GM19099 (cell line): Measurements from ENCODE around the gene CIAPIN1.

Source experiments
- POLR2A ChIP-seq: IDR thresholded peaks from 3 replicates; pipeline ENCODE4 v1.6.1; 2011; ENCODE audit warnings: low read depth; ENCODE audit not compliant: insufficient read length; ENCODE audit errors: extremely low read depth

CIAPIN1 gene

DNA sequence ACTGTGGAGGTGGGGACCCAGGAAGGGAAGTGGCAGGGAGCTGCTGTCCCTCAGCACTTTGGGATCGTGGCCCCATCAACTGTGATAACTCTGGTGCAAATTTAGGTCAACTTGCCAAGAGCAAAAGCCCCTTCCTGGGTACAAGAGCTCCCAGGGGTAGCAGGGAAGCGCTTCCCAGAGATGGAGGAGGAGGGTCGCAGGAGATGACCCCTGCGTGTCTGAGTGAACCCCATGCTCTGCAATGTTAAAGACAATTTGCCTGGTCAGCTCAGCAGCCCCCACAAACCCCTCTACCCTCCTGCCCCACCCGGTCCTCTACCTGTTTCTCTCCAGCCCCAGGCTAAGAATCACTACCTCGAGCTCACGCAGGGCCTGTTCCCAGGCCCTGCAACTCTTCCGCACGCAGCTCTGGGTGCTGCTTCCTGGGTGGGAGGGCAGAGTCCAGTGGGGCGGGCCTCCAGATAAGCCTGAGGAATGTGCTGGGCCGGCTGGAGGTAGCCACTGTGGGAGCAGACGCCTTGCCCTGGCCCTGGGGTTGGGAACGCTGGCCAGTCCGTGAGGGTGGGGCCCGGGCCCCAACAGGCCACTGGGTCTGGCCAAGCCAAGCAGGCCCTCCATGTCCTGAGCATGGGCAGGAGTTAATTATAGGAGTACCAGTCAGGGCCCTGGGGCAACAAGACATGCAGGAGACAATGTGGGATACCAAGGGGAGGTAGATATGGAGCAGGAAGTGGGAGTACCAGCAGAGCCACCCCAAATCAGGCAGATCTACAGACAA, 33.0 kb upstream of the CIAPIN1 start:
- no peak for TF ChIP-seq POLR2A

- TF ChIP-seq POLR2A = no peak
Measured at GRCh38 chr16:57479205-57479975, 32.2 kb upstream of the CIAPIN1 start.

DNA sequence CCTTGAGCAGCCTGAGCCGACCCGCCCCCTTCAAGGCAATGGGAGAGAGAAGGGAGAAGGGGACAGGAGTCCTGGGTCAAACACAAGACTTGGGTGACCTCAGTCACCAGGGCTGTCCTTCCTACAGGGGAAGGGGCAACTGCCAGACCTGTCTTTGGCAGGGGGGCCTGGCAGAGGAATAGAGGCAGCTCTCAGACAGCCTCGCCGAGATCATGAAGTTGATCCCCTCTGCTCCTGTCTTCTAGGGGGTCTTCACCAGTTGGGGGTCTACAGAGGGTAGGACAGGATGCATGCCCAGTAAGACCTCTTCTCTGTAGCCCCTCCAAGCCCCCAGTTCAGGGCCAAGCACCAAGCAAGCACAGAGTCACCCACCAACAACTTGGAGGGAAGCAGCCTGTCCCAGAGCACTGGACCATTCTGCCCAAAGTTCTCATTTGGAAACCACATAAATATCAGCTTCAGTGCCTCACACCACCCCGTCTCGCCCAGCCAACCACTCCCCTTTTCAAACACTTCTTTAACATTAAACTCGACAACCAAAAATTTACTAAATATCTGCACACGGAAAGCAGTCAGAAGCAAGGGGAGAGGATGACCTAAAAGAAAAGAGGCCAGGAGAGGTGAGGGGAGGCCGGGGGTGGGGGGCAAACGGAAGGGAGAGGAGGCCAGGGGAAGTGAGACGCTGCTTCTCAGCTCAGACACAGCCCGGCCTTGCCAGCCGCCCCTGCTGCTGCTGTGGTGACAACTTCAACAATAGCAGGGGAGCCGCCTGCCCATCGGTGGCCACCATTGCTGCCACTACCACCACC, 31.4 kb upstream of the CIAPIN1 start:
- TF ChIP-seq POLR2A = no peak

GRCh38 chr16:57477531-57478202, 30.5 kb upstream of the CIAPIN1 start:
- TF ChIP-seq POLR2A = no peak

DNA sequence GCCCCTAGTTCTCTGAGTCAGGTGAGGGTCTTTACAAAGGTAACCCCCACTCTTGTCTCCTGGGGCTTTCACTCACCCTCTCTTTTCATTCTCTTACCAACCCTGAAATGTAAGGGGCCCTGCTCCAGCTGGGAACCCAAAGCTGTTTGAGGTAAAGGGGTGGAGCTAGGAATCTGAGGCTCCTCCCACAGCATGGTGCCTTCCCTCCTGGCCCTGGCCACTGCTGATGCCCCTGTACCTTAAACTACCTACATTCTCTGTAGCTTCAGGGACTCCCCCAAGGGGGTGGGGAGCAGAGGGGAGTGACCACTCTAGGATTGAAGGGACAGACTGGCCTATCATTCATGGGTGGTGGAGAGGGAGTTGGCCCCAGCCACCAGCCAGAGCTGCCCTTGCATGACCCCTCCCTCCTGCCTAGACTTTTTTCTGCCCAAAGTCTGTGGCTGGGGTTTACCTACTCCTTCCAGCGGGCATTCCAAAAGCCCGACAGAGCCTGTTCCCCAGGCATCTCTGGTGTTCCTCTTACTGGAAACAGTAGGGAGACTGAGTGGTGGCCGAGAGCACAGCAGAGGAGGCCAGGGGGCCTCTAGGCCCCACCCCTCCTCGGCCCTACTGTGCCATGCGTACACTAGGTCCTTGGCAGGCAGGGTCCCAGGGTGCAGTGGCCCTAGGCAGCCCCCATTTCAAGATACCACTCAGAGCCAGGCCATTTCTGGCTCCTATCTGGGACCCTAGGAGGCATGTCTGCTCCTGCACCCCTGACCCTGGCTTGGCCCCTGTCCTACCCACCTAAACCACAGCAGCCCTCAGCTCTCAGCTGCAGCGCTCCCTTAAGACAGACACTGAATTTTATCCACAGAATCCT, 29.6 kb upstream of the CIAPIN1 start:
- no peak for TF ChIP-seq POLR2A

DNA sequence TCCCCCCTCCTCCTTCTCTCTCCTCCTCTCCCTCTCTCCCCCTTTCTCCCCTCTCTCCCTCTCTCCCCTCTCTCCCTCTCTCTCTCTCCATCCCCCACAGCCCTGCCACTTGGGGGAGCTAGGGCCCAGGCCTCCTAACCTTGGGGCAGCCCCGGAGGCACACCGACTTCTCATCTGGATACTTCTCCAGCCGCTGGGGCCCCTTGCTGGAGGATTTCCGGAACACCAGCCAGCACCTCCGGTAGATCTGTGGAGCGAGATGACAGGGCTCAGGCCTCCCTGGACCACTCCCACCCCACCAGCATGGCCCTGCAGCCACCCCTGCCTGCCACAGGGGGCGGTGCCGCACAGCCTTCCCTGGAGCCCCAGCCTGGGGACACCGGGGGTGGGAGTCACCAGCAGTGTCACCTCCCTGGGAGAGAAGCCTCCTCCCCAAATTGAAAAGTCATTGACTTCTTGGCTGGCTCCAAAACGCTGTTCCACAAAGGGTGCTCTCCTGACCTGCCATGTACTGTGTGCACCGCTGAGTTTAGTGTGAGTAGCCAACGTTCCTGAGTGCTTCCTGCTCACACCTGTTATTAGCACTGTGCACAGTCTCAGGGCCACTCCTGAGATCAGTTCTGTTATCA, 28.6 kb upstream of the CIAPIN1 start:
- no peak for TF ChIP-seq POLR2A

- TF ChIP-seq POLR2A = no peak
Measured at GRCh38 chr16:57474671-57475661, 27.8 kb upstream of the CIAPIN1 start.

DNA sequence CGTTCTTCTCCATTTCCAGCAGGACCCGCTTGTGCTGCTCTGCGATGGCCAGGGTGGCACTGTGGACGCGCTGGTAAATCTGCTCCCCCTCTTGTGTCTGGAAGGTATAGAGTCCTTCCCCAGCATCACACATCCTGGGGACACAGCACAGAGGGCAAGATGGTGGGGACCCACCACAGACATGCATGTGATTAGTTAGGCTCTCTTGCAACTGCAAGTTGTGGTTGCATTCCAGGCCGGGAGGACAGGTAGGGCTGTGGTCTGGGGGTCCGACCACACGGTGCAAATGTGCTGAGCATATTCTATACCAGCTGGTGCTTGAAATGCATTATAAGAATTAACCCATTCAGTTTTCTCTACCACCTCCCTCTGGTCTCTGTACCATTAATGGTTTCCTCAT, 26.7 kb upstream of the CIAPIN1 start:
- no peak for TF ChIP-seq POLR2A

- TF ChIP-seq POLR2A = no peak
Measured at GRCh38 chr16:57473176-57473840, 26.1 kb upstream of the CIAPIN1 start.

- no peak for TF ChIP-seq POLR2A
Measured at GRCh38 chr16:57472665-57473060, 25.5 kb upstream of the CIAPIN1 start.

GRCh38 chr16:57471852-57472664, 24.9 kb upstream of the CIAPIN1 start:
- TF ChIP-seq POLR2A = no peak
